Nephron (organoid): ENCODE measurements around the gene IL1RAPL1.
"Not testable (repeated sequence)": the region's sequence is repeated elsewhere in the genome, so short reads cannot be mapped to it uniquely, and the experiment has no call there.

Source experiments
- H3K27ac Mint-ChIP-seq, 3 experiments: 2 replicates each; pipeline ENCODE4 v1.8.0; 2020; ENCODE audit warnings: mixed read lengths in 3 of 3, mild to moderate bottlenecking in 2 of 3, moderate library complexity in 1 of 3
- H3K27me3 Mint-ChIP-seq: 2 replicates; pipeline ENCODE4 v1.8.0; 2021; ENCODE audit warnings: low read depth, mild to moderate bottlenecking, moderate library complexity, mixed read lengths
- H3K36me3 Mint-ChIP-seq: 2 replicates; pipeline ENCODE4 v1.8.0; 2020; ENCODE audit warnings: low read depth, mixed read lengths
- H3K4me1 Mint-ChIP-seq: 2 replicates; pipeline ENCODE4 v1.8.0; 2020; ENCODE audit warnings: mixed read lengths
- H3K4me3 Mint-ChIP-seq, 3 experiments: 2 replicates each; pipeline ENCODE4 v1.8.0; 2020; ENCODE audit warnings: mild to moderate bottlenecking in 3 of 3, mixed read lengths in 3 of 3, moderate library complexity in 2 of 3
- H3K9me3 Mint-ChIP-seq: 2 replicates; pipeline ENCODE4 v1.8.0; 2020; ENCODE audit warnings: mixed read lengths
- TF ChIP-seq, protein P1 (sequence below), 3 experiments: fragments of 200-600 bp; sonication (generic); IDR thresholded peaks; one replicate each; pipeline ENCODE4 v1.5.0; 2021; ENCODE audit warnings: antibody characterized with exemption in 3 of 3; ENCODE audit not compliant: unreplicated experiment in 3 of 3

The IL1RAPL1 gene

DNA sequence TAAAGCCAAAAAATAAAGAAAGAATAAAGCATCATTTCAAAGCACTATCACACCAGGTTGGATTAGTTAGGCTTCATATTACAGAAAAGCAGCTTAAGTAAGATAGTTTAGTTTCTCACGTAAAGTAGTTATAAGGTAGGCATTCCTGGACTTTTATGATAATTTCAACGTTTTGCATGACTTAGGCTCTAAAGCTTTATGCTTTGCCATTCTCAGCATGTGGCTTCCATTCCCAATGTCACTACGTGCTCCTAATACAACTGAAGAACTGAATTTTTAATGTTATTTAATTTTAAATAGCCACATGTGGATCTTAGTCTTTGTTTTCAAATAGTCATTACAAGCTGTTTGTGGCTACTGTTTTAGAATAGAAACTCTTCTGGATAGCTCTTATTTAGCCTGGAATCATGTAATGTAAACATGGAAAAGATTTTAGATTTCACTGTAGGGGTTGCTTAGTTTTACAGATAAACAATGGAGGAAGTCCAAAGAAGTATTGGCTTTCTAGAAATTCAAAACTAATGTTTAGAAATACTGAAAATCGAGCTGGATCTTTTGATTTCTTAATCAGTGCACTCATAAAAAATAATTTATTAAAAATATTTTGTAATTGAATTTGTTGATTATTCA, 710.0 kb downstream of the IL1RAPL1 start:
- Mint-ChIP-seq H3K27ac (no peak overlapping the region), H3K9me3 (no peaks in the 10 kb centered on the region), H3K4me3 (no peak overlapping the region), H3K27me3 (no peaks in the 10 kb centered on the region), H3K36me3 (no peaks in the 10 kb centered on the region), H3K4me1 (peaks cover 7% of the 10 kb centered on the region)
- TF ChIP-seq, protein P1, sequence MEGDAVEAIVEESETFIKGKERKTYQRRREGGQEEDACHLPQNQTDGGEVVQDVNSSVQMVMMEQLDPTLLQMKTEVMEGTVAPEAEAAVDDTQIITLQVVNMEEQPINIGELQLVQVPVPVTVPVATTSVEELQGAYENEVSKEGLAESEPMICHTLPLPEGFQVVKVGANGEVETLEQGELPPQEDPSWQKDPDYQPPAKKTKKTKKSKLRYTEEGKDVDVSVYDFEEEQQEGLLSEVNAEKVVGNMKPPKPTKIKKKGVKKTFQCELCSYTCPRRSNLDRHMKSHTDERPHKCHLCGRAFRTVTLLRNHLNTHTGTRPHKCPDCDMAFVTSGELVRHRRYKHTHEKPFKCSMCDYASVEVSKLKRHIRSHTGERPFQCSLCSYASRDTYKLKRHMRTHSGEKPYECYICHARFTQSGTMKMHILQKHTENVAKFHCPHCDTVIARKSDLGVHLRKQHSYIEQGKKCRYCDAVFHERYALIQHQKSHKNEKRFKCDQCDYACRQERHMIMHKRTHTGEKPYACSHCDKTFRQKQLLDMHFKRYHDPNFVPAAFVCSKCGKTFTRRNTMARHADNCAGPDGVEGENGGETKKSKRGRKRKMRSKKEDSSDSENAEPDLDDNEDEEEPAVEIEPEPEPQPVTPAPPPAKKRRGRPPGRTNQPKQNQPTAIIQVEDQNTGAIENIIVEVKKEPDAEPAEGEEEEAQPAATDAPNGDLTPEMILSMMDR (IDR thresholded peaks at IDR 0.05; ENCODE audit: unreplicated experiment in 3 of 3), result no peak

DNA sequence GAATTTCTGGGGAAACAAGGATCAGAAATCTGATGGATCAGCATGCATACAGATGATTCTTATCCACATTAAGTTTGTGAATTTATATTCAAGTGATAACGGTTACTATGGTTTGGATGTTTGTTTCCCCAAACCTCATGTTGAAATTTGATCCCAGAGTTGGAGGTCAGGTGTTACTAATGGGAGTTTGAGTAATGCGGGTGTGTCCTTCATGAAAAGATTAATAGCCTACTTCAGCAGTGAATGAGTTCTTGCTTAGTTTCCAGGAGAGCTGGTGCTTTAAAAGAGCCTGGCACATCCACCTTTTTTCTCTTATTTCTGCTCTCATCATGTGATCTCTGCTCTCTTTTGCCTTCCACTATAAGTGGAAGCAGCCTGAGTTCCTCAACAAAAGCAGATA, 712.4 kb downstream of the IL1RAPL1 start:
- Mint-ChIP-seq H3K4me1 (peaks cover 5% of the 10 kb centered on the region), H3K27ac (no peak overlapping the region), H3K9me3 (no peaks in the 10 kb centered on the region), H3K36me3 (no peaks in the 10 kb centered on the region), H3K4me3 (no peak overlapping the region), H3K27me3 (no peaks in the 10 kb centered on the region)
- TF ChIP-seq, protein P1 (IDR thresholded peaks at IDR 0.05; ENCODE audit: unreplicated experiment in 3 of 3), result no peak

DNA sequence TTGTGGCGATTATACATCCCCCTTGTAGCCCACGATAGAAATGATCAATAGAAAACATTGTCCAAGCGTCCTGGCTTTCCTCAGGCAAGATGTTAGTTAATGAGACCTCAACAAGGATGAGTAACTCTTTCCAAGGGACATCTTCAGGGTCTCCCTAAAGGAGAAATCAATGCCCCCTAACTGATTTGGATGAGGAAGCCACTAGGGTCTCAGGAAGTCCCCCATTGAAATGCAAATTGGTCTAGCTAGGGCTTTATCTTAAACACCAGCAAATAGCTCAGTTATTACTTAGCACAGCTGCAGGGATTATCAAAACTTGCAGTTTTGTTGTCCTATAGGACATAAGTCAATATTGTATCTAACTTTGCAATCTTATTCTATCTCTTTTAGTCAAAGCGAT, 721.5 kb downstream of the IL1RAPL1 start:
- TF ChIP-seq, protein P1 (IDR thresholded peaks at IDR 0.05; ENCODE audit: unreplicated experiment in 3 of 3), result no peak
- no peak overlapping the region for H3K4me3 Mint-ChIP-seq
- H3K4me1 Mint-ChIP-seq, result no peaks in the 10 kb centered on the region
- no peaks in the 10 kb centered on the region for H3K27me3 Mint-ChIP-seq
- H3K27ac Mint-ChIP-seq, result no peak overlapping the region
- peaks cover 3% of the 10 kb centered on the region for H3K9me3 Mint-ChIP-seq
- H3K36me3 Mint-ChIP-seq, result no peaks in the 10 kb centered on the region

DNA sequence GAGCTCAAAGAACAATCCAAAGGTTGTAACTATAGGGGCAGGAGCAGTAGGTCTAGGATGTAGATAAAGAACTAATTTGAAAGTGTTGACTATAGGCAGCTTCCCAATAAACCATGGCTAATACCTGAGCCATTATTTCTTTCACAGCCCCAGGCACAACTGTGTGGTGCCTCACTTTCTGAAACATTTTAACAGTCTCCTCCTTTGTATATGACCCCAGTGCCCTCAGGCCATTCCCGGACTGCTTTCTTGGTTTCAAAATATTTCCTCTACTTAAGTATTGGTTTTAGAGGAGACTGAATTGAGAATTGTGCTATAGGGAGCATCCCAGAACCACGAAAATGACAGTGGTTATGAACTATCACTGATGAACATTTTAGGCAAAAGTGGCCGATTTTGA, 728.7 kb downstream of the IL1RAPL1 start:
- H3K27ac Mint-ChIP-seq, result no peak overlapping the region
- no peaks in the 10 kb centered on the region for H3K36me3 Mint-ChIP-seq
- H3K27me3 Mint-ChIP-seq, result no peaks in the 10 kb centered on the region
- H3K4me3 Mint-ChIP-seq, result no peak overlapping the region
- TF ChIP-seq, protein P1 (IDR thresholded peaks at IDR 0.05; ENCODE audit: unreplicated experiment in 3 of 3), result no peak
- peaks cover 15% of the 10 kb centered on the region for H3K4me1 Mint-ChIP-seq
- H3K9me3 Mint-ChIP-seq, result no peaks in the 10 kb centered on the region

DNA sequence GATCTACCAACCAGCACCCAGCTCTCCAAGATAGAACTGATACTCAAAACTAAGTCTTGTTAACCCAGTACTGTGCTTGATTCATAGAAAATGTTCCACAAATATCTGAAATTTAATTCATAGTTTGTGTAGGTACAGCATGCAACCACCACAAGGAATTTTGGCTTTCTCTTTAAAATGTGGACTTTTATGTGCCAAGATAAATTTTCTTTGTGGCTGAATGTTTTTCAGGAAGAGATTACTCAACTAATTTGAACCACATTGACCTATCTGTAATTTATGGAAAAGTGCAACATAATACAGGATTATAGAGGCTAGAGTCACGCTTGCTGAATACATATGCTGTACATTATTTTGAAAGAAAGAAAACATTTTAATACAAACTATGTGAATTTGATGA, 730.8 kb downstream of the IL1RAPL1 start:
- Mint-ChIP-seq H3K9me3 (no peaks in the 10 kb centered on the region), H3K4me3 (no peak overlapping the region), H3K27me3 (no peaks in the 10 kb centered on the region), H3K36me3 (no peaks in the 10 kb centered on the region), H3K27ac (peak overlapping the region in 1 of 3 experiments; percentile 39), H3K4me1 (peaks cover 15% of the 10 kb centered on the region)
- TF ChIP-seq, protein P1 (IDR thresholded peaks at IDR 0.05; ENCODE audit: unreplicated experiment in 3 of 3), result no peak

DNA sequence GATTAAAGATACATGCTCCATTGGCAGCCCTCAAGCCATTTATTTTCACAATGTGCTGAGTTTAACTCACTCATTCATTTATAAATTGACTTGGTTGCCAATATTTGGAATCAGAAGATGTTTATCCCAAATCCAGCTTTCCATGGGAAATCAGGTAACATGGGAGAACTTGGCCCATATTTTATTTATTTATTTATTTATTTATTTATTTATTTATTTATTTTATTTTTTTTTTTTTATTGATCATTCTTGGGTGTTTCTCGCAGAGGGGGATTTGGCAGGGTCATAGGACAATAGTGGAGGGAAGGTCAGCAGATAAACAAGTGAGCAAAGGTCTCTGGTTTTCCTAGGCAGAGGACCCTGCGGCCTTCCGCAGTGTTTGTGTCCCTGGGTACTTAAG, 745.2 kb downstream of the IL1RAPL1 start:
- H3K9me3 Mint-ChIP-seq, H3K27ac Mint-ChIP-seq, H3K27me3 Mint-ChIP-seq, H3K4me1 Mint-ChIP-seq, H3K36me3 Mint-ChIP-seq, H3K4me3 Mint-ChIP-seq: not testable (repeated sequence)

DNA sequence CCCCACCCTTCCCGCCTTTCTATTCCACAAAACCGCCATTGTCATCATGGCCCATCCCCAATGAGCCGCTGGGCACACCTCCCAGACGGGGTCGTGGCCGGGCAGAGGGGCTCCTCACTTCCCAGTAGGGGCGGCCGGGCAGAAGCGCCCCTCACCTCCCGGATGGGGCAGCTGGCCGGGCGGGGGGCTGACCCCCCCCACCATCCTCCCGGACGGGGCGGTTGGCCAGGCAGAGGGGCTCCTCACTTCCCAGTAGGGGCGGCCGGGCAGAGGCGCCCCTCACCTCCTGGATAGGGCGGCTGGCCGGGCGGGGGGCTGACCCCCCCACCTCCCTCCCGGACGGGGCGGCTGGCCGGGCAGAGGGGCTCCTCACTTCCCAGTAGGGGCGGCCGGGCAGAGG, 745.8 kb downstream of the IL1RAPL1 start:
- not testable (repeated sequence) for H3K9me3 Mint-ChIP-seq, H3K4me3 Mint-ChIP-seq, H3K4me1 Mint-ChIP-seq, H3K27ac Mint-ChIP-seq, H3K36me3 Mint-ChIP-seq, H3K27me3 Mint-ChIP-seq
